Measurements from ENCODE around the gene TBC1D22A.

Gene TBC1D22A

DNA sequence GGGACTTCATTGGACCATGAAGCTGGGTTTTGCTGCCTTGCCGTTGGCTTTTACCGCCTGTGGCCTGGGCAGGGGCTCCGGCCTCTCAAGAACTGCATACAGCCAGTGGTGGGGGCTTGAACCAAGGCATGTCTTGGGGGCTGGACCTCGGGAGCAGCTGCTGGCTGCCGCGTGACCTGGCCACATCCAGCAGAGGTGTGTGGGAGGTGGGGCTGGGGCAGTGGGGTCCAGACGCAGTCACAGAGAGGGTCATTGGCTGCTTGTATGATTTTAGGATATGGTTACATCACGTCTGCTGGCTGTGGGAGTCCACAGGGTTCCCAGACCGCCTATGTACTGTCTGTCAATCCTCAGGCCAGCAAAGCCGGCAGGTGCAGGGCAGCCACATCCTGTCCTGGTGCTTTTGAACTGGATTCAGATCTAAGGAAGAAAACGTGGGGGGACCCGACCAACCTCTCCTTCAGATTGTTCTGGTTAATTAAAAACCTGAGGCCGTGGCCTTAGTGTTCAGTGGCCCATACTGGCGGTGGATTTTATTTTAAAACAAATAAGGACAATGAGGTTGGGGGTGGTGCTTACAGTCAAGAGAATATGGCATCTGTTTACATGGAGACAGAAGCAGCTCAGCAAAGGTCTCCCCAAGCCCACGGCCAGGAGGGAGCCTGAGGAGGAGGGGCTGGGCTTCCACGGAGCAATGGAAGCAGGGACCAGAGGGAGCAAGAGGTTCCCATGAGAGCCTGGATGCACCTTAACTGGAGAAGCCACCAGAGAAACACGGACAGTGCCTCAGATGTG, 426.0 kb downstream of the TBC1D22A start:
- DNase-seq: no peak

GRCh38 chr22:47189056-47189916, 426.8 kb downstream of the TBC1D22A start:
- no peak for DNase-seq

DNA sequence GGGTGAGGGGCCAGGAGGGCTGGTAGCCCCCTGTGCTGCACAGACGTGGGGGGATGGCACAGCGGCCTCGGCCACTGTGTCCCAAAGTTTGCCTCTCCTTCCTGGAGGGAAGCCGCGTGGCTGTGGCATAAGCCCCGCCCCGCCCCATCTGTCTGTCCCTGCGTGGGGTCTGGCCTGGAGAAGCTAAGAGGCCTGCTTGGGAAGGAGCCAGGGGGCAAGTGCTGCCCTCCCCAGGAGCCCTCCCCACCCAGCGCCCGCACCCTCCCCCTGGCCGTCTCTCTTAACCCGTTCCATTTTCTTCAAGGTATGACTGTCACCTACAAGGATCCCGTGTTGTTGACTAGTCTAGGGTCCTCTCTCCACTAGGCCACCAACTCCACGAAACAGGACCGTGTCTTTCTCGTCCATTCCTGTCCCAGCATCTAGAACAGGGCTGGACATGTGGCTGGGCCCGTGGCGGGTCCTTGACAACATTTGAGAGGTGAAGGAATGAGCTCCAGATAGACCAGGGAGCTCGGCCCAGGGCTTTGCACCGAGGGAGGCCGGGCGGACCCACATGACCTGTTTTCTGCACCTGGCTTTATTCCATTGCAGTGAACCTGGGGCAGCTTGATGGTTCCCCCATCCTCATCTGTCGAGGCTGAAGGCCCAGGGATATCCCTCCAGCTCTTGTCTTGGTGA, 428.0 kb downstream of the TBC1D22A start:
- DNase-seq: no peak

DNA sequence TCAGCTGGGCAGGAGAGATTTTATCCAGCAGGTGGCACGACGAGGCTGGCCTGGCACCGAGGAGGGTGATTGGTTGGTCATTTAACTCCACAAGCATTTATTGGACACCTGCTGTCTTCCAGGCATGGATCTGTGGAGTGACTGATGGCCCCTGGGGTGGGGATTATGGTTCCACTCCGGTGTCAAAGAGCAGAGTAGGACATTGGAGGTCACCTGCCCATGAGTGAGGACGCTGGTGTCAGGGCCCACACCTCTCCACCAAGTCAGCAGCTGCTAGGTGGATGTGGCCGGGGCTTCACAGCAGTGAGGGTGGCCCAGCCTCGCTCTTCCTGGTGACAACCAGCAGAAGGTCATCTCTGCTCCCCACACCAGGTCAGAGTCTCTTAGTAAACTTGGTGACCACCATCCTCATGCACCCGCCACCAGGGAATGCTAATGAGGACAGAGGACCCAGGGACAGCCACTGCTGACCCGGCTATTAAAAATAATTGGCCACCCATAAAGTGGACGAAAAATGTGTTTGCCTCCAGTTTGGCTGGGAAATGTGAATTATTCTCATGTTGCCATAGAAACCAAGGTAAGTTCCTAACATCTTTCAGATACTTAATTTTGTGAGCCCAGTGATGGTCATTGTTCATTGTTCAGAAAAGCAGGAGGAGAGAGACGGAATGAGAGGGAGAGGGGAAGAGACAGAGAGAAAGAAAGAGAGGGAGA, 428.7 kb downstream of the TBC1D22A start:
- DNase-seq: no peak

- no peak for DNase-seq
These were observed 429.5 kb downstream of the TBC1D22A start for GRCh38 chr22:47191671-47192650.

GRCh38 chr22:47192651-47193437, 430.4 kb downstream of the TBC1D22A start:
- DNase-seq: peak; percentile 56

DNA sequence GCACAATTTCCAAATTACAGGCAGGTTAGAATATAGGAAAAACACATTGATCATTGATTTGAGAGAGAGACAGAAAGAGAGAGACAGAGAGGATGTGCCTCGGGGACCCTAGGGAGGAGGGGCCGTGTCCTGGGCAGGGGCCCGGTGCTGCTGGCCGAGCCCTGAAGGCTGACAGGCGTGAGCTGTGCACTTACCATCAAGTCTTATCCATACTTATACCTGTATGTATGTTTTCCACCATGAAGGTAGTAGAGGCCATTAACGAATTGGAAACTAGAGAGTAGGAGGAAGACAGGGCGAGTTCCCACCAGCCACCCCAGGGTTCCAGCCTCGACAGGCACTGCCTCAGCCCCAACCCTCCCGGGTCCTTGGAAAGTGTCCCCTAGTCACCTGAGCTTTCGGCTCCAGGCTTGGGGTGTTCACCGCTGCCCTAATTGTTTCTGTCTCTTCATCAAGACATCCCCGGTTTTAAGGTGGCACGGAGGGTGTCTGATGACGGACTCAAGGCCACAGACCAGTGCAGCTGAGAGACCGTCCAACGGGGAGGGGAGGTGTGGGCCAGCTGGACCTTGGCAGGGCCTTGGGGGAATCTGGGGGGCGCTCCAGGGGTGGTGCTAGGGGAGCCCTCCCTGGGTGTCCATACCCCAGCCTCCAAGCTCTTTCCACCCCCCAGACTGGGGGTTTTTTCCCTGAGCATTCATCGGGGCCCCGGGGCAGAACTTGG, 431.3 kb downstream of the TBC1D22A start:
- no peak for DNase-seq

GRCh38 chr22:47194476-47195155, 432.2 kb downstream of the TBC1D22A start:
- DNase-seq: no peak

- DNase-seq: no peak
These were observed 432.7 kb downstream of the TBC1D22A start for GRCh38 chr22:47195156-47195483.

DNA sequence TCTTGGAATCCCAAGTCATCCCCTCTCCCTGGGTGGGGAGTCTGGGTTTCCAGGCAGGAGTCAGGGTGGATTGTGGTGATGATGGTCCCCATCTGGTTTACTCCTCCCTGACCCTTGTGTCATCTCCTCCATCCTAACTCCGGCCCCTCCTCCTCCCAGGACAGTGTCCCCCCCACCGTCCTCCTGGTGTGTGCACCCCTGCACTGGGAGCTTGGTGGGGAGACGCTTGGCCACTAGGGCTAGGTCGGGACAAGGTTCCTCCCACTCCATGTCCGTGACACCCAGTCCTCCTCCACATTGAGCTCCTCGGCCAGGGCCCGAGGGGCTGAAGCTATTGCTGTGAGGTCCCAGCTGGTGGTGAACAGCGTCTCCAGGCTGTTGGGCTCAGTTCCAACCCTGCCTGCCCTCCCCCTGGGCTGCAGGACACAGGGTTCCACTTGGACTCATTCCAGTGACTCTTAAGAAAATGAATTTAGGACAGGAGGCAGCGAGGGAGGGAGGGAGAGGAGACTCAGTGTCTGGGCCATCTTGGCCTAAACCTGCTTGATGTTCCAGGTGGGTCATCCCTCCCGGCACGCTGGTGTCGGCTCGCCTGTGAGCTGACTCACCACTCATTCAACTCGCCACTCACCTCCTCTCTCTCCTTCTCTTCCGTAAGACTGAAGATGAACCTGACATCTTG, 433.2 kb downstream of the TBC1D22A start:
- DNase-seq: peak; percentile 20

DNA sequence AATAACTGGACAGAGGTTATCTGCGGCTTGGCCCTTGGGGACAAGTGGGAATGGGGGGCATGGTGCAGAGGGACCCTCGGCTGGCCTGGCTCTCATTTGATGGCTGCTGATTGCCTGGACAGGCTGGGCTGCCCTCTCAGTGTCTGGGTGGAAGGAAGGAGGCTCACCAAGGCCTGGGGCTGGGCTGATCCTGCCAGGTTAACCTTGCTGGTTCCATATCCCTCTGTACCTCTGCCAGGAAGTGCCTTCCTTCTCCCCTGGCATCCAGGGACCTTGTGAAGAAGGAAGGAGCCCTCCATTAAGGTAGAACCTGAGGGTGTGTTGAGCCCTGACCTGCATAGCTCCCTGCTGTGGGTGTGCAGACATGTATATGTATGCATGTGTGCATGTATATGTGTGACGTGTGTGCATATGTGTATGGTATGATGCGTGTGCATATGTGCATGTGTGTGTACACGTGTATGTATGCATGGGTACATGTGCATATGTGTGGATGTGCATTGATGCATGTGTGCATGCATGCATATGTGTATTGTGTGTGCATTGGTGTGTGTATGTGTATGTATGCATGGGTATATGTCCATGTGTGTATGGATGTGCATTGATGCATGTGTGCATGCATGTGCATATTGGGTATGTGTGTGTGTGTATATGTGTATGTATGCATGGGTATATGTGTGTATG, 433.9 kb downstream of the TBC1D22A start:
- DNase-seq: no peak

GRCh38 chr22:47196881-47197772, 434.7 kb downstream of the TBC1D22A start:
- no peak for DNase-seq

GRCh38 chr22:47197773-47198500, 435.5 kb downstream of the TBC1D22A start:
- no peak for DNase-seq

DNA sequence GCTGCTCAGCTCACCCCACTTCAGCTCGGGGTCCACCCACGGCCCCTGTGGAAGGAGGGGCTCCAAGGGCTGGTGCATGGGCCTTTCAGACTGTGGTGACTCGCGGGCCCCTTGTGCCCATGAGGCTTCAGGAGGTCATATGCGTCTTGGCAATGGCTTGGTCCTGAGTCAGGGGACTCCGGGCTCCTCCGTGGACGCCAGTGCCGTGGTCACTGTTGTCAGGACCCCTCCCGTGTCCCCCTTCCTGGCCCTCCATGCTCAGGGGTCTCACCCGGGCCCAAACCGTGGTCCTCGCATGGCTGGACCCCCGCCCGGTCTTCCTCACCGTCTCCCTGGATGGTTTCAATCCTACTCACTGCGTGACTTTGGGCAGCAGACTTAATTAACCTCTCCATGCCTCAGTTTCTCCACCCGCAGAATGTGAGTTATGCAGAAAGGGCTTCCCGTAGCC, 436.4 kb downstream of the TBC1D22A start:
- no peak for DNase-seq

- no peak for DNase-seq
These were observed 437.0 kb downstream of the TBC1D22A start for GRCh38 chr22:47199261-47199978.

DNA sequence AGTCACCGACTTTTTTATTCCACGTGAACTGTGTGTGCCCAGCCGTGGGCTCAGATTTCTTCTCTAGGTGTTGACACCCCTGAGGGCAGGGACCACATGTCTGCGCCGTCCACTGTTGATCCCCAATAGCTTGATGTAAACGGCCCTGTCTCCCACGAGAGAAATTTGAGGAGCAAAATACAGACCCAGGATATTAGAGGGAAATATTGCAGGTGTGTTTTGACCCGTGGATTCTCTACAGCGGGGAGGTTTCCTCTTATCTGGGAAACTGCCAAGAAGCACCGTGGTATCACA, 437.5 kb downstream of the TBC1D22A start:
- DNase-seq: no peak
